HL-60 (cell line): Measurements from ENCODE around the gene DIAPH2.

Experiments
- DNase-seq, 2 experiments: peaks; one replicate each; pipeline ENCODE4 v3.0.0-alpha.2; 2010 to 2020; ENCODE audit warnings: low read depth in 1 of 2, low spot score in 1 of 2
- H3K27ac ChIP-seq: fragments of 250-450 bp; sonication (Bioruptor Pico); replicated peaks from 2 replicates; pipeline ENCODE4 v1.5.1; 2020; ENCODE audit warnings: mild to moderate bottlenecking, moderate library complexity
- H3K27me3 ChIP-seq: fragments of 250-450 bp; sonication (Bioruptor Pico); 2 replicates; pipeline ENCODE4 v1.5.1; 2021; ENCODE audit warnings: mild to moderate bottlenecking, moderate library complexity; ENCODE audit not compliant: insufficient read depth, poor library complexity, severe bottlenecking
- H3K4me3 ChIP-seq: replicated peaks from 2 replicates; pipeline ENCODE4 v1.5.1; 2011; ENCODE audit warnings: mild to moderate bottlenecking, control low read depth, low read length; ENCODE audit not compliant: insufficient read depth
- CTCF ChIP-seq: IDR thresholded peaks from one replicate; pipeline ENCODE4 v1.5.1; 2011; ENCODE audit warnings: low read length, control low read depth, inconsistent platforms; ENCODE audit not compliant: insufficient read depth
- GABPA ChIP-seq: IDR thresholded peaks from 2 replicates; pipeline ENCODE4 v1.6.1; 2012; ENCODE audit warnings: low read depth
- POLR2AphosphoS5 ChIP-seq: IDR thresholded peaks from 2 replicates; pipeline ENCODE4 v1.6.1; 2012; ENCODE audit warnings: low read depth
- REST ChIP-seq: IDR thresholded peaks from 2 replicates; pipeline ENCODE4 v1.6.1; 2012; ENCODE audit warnings: low read depth; ENCODE audit not compliant: insufficient replicate concordance
- SPI1 ChIP-seq: IDR thresholded peaks from 2 replicates; pipeline ENCODE4 v1.6.1; 2012; ENCODE audit warnings: low read depth, mild to moderate bottlenecking, borderline replicate concordance

Gene DIAPH2

GRCh38 chrX:97132664-97133415 is 448.2 kb downstream of the DIAPH2 start:
- no peak for DNase-seq
- H3K27me3 ChIP-seq, result no peaks in the 10 kb centered on the region
- no peak for TF ChIP-seq REST
- TF ChIP-seq GABPA, result no peak
- TF ChIP-seq POLR2AphosphoS5, result no peak
- no peak for TF ChIP-seq SPI1
- TF ChIP-seq CTCF, result no peak
- no peak overlapping the region for H3K4me3 ChIP-seq
- H3K27ac ChIP-seq, result no peak overlapping the region

- no peaks in the 10 kb centered on the region for H3K27me3 ChIP-seq
Measured at GRCh38 chrX:97145934-97146333, 461.3 kb downstream of the DIAPH2 start.

More at GRCh38 chrX:97145934-97146333, 461.3 kb downstream of the DIAPH2 start:
- no peak overlapping the region for H3K27ac ChIP-seq
- H3K4me3 ChIP-seq, result no peak overlapping the region
- TF ChIP-seq GABPA, result no peak
- no peak for TF ChIP-seq SPI1
- TF ChIP-seq CTCF, result no peak
- no peak for TF ChIP-seq REST
- TF ChIP-seq POLR2AphosphoS5, result no peak
- no peak for DNase-seq
